Loucy (cell line): Measurements from ENCODE around the gene DDAH2.

Source experiments
- H2AFZ ChIP-seq: fragments of 200-600 bp; sonication (generic); 2 replicates; pipeline ENCODE4 v1.6.0; 2016; ENCODE audit warnings: antibody characterized with exemption, mild to moderate bottlenecking, low read length, moderate library complexity
- H3F3A ChIP-seq: fragments of 200-600 bp; 2 replicates; pipeline ENCODE4 v1.6.0; 2016; ENCODE audit warnings: antibody characterized with exemption, low read depth, mild to moderate bottlenecking
- H3K27me3 ChIP-seq: fragments of 200-600 bp; sonication (generic); 2 replicates; pipeline ENCODE4 v1.6.1; 2014; ENCODE audit warnings: low read length, mild to moderate bottlenecking; ENCODE audit not compliant: insufficient read depth, poor library complexity, severe bottlenecking
- H3K36me3 ChIP-seq: fragments of 200-600 bp; sonication (generic); 2 replicates; pipeline ENCODE4 v1.6.1; 2016; ENCODE audit warnings: low read length; ENCODE audit not compliant: insufficient read depth
- H3K4me1 ChIP-seq: fragments of 200-600 bp; sonication (generic); 2 replicates; pipeline ENCODE4 v1.5.1; 2014; ENCODE audit warnings: low read length, mild to moderate bottlenecking; ENCODE audit not compliant: insufficient read depth, poor library complexity, severe bottlenecking
- H3K4me2 ChIP-seq: fragments of 200-600 bp; sonication (generic); 2 replicates; pipeline ENCODE4 v1.6.0; 2014; ENCODE audit warnings: antibody characterized with exemption, low read length, low read depth, mild to moderate bottlenecking; ENCODE audit not compliant: poor library complexity, severe bottlenecking
- H3K4me3 ChIP-seq: fragments of 200-600 bp; sonication (generic); 2 replicates; pipeline ENCODE4 v1.5.1; 2014; ENCODE audit warnings: low read length, mild to moderate bottlenecking, mixed read lengths; ENCODE audit not compliant: poor library complexity, severe bottlenecking
- H3K79me2 ChIP-seq: fragments of 200-600 bp; sonication (generic); 2 replicates; pipeline ENCODE4 v1.6.1; 2014; ENCODE audit warnings: low read length; ENCODE audit not compliant: insufficient read depth
- H3K9ac ChIP-seq: fragments of 200-600 bp; sonication (generic); 2 replicates; pipeline ENCODE4 v1.6.0; 2014; ENCODE audit warnings: mild to moderate bottlenecking, low read depth, low read length, moderate library complexity; ENCODE audit not compliant: poor library complexity, severe bottlenecking
- H3K9me2 ChIP-seq: fragments of 200-600 bp; sonication (generic); replicated peaks from 2 replicates; pipeline ENCODE4 v1.6.1; 2016; ENCODE audit warnings: low read depth, low read length, mixed read lengths
- H3K9me3 ChIP-seq: fragments of 200-600 bp; sonication (generic); 2 replicates; pipeline ENCODE4 v1.6.1; 2014; ENCODE audit warnings: mild to moderate bottlenecking, antibody characterized with exemption, low read length, low read depth; ENCODE audit not compliant: insufficient read depth
- H4K20me1 ChIP-seq: fragments of 200-600 bp; sonication (generic); 2 replicates; pipeline ENCODE4 v1.6.0; 2014; ENCODE audit warnings: antibody characterized with exemption, low read length, mild to moderate bottlenecking; ENCODE audit not compliant: insufficient read depth, poor library complexity, severe bottlenecking
- EZH2phosphoT487 ChIP-seq: fragments of 200-600 bp; IDR thresholded peaks from 2 replicates; pipeline ENCODE4 v1.6.1; 2018; ENCODE audit warnings: antibody characterized with exemption, mild to moderate bottlenecking, moderate library complexity, borderline replicate concordance
- TF ChIP-seq, protein P1 (sequence below): fragments of 200-600 bp; sonication (generic); conservative IDR thresholded peaks from 2 replicates; pipeline ENCODE4 v1.5.1; 2014; ENCODE audit warnings: mild to moderate bottlenecking, antibody characterized with exemption, low read length

DDAH2 gene

GRCh38 chr6:31752739-31753319 lies 23.7 kb upstream of the DDAH2 start:
- Histone ChIP-seq H3K36me3 (no peaks in the 10 kb centered on the region), H3F3A (no peaks in the 10 kb centered on the region), H3K27me3 (no peaks in the 10 kb centered on the region), H3K4me1 (no peaks in the 10 kb centered on the region), H2AFZ (no peak overlapping the region), H3K4me3 (no peak overlapping the region), H3K4me2 (no peak overlapping the region), H3K9ac (no peak overlapping the region), H3K79me2 (no peaks in the 10 kb centered on the region), H3K9me3 (no peaks in the 10 kb centered on the region), H3K9me2 (no peaks in the 10 kb centered on the region), H4K20me1 (no peaks in the 10 kb centered on the region)
- TF ChIP-seq EZH2phosphoT487, result no peak
- TF ChIP-seq, protein P1, sequence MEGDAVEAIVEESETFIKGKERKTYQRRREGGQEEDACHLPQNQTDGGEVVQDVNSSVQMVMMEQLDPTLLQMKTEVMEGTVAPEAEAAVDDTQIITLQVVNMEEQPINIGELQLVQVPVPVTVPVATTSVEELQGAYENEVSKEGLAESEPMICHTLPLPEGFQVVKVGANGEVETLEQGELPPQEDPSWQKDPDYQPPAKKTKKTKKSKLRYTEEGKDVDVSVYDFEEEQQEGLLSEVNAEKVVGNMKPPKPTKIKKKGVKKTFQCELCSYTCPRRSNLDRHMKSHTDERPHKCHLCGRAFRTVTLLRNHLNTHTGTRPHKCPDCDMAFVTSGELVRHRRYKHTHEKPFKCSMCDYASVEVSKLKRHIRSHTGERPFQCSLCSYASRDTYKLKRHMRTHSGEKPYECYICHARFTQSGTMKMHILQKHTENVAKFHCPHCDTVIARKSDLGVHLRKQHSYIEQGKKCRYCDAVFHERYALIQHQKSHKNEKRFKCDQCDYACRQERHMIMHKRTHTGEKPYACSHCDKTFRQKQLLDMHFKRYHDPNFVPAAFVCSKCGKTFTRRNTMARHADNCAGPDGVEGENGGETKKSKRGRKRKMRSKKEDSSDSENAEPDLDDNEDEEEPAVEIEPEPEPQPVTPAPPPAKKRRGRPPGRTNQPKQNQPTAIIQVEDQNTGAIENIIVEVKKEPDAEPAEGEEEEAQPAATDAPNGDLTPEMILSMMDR, result no peak

DNA sequence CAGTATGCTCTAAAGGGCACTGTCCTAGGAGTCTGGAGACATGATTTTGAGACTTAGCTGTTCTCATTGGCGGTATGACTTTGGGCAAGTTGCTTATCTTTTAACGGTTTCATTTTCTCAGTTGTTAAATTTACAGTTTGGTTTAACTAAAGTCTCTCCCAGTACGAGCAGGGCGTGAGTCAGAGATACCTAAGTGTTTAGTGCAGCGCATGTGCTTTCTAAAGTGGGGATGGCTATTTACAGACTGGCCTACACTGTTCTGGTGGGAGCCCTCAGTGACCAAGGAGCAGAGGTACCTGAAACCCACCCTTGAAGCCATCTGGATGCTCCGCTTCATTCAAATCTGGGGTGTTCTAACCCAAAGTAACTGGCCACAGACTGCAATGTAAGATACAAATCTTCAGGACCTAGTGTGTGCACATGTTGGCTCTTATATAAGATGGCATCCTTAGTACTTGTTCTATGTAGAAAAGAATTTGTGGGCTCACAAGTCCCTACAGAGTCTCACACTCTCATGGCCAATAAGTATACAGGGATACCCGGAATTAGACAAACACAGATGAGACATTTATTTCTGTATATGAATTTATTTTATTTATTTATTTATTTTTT lies 21.4 kb upstream of the DDAH2 start:
- H2AFZ ChIP-seq, result no peak overlapping the region
- TF ChIP-seq EZH2phosphoT487, result no peak
- TF ChIP-seq, protein P1, result no peak
- H4K20me1 ChIP-seq, result no peaks in the 10 kb centered on the region
- no peak overlapping the region for H3K4me2 ChIP-seq
- H3F3A ChIP-seq, result no peaks in the 10 kb centered on the region
- no peaks in the 10 kb centered on the region for H3K9me2 ChIP-seq
- H3K4me3 ChIP-seq, result no peak overlapping the region
- H3K9me3 ChIP-seq, result no peaks in the 10 kb centered on the region
- H3K27me3 ChIP-seq, result no peaks in the 10 kb centered on the region
- H3K9ac ChIP-seq, result no peak overlapping the region
- H3K36me3 ChIP-seq, result no peaks in the 10 kb centered on the region
- H3K4me1 ChIP-seq, result no peaks in the 10 kb centered on the region
- H3K79me2 ChIP-seq, result no peaks in the 10 kb centered on the region

GRCh38 chr6:31749301-31750036 lies 20.4 kb upstream of the DDAH2 start:
- H3K27me3 ChIP-seq, result no peaks in the 10 kb centered on the region
- no peak overlapping the region for H3K4me3 ChIP-seq
- H3K9me2 ChIP-seq, result no peaks in the 10 kb centered on the region
- no peak overlapping the region for H3K9ac ChIP-seq
- no peaks in the 10 kb centered on the region for H4K20me1 ChIP-seq
- no peaks in the 10 kb centered on the region for H3K4me1 ChIP-seq
- H3K4me2 ChIP-seq, result no peak overlapping the region
- no peaks in the 10 kb centered on the region for H3F3A ChIP-seq
- no peaks in the 10 kb centered on the region for H3K79me2 ChIP-seq
- no peak overlapping the region for H2AFZ ChIP-seq
- H3K9me3 ChIP-seq, result no peaks in the 10 kb centered on the region
- TF ChIP-seq EZH2phosphoT487, result no peak
- TF ChIP-seq, protein P1, result no peak
- H3K36me3 ChIP-seq, result no peaks in the 10 kb centered on the region
